K562 (cell line): ENCODE measurements around the gene SHF.

Experiments used
- EP300 ChIP-seq: IDR thresholded peaks from 2 replicates; pipeline ENCODE4 v1.6.1; 2012; ENCODE audit warnings: low read length, improper control_type of control experiment
- NFE2L1 ChIP-seq: fragments of 450-650 bp; IDR thresholded peaks from 2 replicates; pipeline ENCODE4 v1.6.1; 2016; ENCODE audit warnings: missing genetic modification characterization, low read depth, mild to moderate bottlenecking, missing compliant biosample characterization, moderate library complexity, borderline replicate concordance
- POLR2A ChIP-seq: fragments of 450-650 bp; conservative IDR thresholded peaks from 2 replicates; pipeline ENCODE4 v1.6.1; 2016
- POLR2AphosphoS5 ChIP-seq: IDR thresholded peaks from 2 replicates; pipeline ENCODE4 v1.6.1; 2011; ENCODE audit warnings: mild to moderate bottlenecking, low read depth, low read length, moderate library complexity; ENCODE audit not compliant: control insufficient read depth, insufficient read depth
- RBM22 ChIP-seq: fragments of 200-400 bp; formaldehyde crosslinking; IDR thresholded peaks from 2 replicates; pipeline ENCODE4 v1.6.1; 2018; ENCODE audit warnings: low read length, low read depth; ENCODE audit not compliant: poor library complexity, severe bottlenecking
- ZNF347 ChIP-seq: fragments of 450-650 bp; formaldehyde crosslinking; IDR thresholded peaks from 2 replicates; pipeline ENCODE4 v1.4.0; 2020; ENCODE audit warnings: low read depth, mild to moderate bottlenecking, moderate library complexity
- TF ChIP-seq, protein P1 (sequence below), 3 experiments: IDR thresholded peaks in 2 of 3; conservative IDR thresholded peaks in 1 of 3; 2 replicates each; pipeline ENCODE4 v1.5.1; 2011 to 2012; ENCODE audit warnings: low read length in 3 of 3, mild to moderate bottlenecking in 3 of 3, control low read depth in 2 of 3, improper control_type of control experiment in 1 of 3, inconsistent platforms in 1 of 3, low read depth in 1 of 3, mixed read lengths in 1 of 3, moderate library complexity in 1 of 3; ENCODE audit not compliant: insufficient read depth in 2 of 3

DNA sequence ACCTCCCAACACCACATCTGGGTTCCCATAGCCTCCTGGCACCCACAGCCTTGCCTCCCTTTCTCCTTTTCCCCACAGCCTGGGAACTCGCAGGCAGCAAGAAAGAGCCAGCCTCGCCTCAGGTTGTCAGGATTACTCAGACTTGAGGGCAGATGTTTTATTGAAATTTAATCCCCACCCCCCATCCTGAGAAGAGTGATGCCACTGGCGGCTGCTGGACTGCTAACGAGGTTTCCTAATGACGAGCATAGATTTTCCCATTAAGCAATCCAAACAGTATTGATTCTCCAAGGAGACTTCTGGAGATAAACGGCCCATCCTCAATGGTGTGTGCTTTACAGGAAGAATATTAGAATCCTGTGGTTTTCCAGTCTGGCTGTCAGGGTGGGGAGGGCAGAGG lies 13.7 kb downstream of the SHF start:
- no peak for TF ChIP-seq RBM22
- no peak for TF ChIP-seq POLR2AphosphoS5
- no peak for TF ChIP-seq EP300
- TF ChIP-seq, protein P1, sequence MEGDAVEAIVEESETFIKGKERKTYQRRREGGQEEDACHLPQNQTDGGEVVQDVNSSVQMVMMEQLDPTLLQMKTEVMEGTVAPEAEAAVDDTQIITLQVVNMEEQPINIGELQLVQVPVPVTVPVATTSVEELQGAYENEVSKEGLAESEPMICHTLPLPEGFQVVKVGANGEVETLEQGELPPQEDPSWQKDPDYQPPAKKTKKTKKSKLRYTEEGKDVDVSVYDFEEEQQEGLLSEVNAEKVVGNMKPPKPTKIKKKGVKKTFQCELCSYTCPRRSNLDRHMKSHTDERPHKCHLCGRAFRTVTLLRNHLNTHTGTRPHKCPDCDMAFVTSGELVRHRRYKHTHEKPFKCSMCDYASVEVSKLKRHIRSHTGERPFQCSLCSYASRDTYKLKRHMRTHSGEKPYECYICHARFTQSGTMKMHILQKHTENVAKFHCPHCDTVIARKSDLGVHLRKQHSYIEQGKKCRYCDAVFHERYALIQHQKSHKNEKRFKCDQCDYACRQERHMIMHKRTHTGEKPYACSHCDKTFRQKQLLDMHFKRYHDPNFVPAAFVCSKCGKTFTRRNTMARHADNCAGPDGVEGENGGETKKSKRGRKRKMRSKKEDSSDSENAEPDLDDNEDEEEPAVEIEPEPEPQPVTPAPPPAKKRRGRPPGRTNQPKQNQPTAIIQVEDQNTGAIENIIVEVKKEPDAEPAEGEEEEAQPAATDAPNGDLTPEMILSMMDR (IDR thresholded peaks at IDR 0.05 in 2 of 3, conservative IDR thresholded peaks at IDR 0.05 in 1 of 3; ENCODE audit: insufficient read depth in 2 of 3, low read depth in 1 of 3, low read length in 3 of 3) = no peak
- TF ChIP-seq ZNF347 (CRISPR knock-in tag) = no peak
- no peak for TF ChIP-seq NFE2L1 (tag)
- TF ChIP-seq POLR2A = no peak
